ENCODE measurements around the gene C15orf62. TPM values are rescaled to one million over a fixed set of nuclear protein-coding genes. Genes with fewer than 3 reads are reported as not detected.

C15orf62 gene
- polyA plus RNA-seq, 1 of the 3 experiments (the other 2 are of a cell fraction), result not detected

DNA sequence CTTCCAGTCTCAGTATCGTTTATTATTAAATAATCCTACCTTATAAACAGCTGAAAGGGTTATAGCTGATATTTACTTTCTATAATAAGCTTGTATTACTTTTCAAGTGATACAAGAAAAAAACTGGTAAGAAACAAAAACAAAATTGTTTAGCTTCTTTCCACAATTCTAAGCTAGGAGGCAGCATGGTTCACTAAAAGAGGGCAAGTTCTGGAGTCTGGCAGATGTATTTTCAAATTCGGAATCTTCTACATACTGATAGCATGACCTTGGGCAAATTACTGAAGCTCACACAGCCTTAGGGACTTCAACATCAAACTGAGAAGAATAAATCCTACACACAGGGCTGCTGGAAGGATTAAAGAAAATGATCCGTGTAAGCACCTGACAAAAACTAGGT lies 15.4 kb downstream of the C15orf62 start:
- TF ChIP-seq MXI1 (IDR thresholded peaks at IDR 0.05; ENCODE audit: low read depth, low read length), result no peak
- no peak for TF ChIP-seq RCOR1 (IDR thresholded peaks at IDR 0.05; ENCODE audit: low read length)
- TF ChIP-seq FOXJ3 (CRISPR knock-in tag; IDR thresholded peaks at IDR 0.05), result no peak
- Histone ChIP-seq H3K27me3 (ENCODE audit: insufficient read depth) (no peaks in the 10 kb centered on the region), H4K20me1 (ENCODE audit: insufficient read depth) (peaks cover 23% of the 10 kb centered on the region), H3K27ac (ENCODE audit: low read depth in 2 of 2, low read length in 1 of 2) (no peak overlapping the region), H3K79me2 (ENCODE audit: insufficient read depth) (peaks cover 46% of the 10 kb centered on the region), H2AFZ (ENCODE audit: low read depth) (no peak overlapping the region), H3F3A (replicated peaks; ENCODE audit: insufficient read depth) (no peaks in the 10 kb centered on the region), H3K36me3 (replicated peaks in 1 of 2; ENCODE audit: control insufficient read depth in 1 of 2, insufficient read depth in 2 of 2, low read length in 1 of 2) (no peaks in the 10 kb centered on the region), H3K4me2 (no peak overlapping the region), H3K4me1 (ENCODE audit: control insufficient read depth in 1 of 2, insufficient read depth in 2 of 2, low read depth in 1 of 2, low read length in 1 of 2) (peaks cover 2 to 12% of the 10 kb centered on the region in 2 experiments; a peak in 3 of 4 replicates), H3K4me3 (ENCODE audit: low read depth in 2 of 2, low read length in 1 of 2) (no peak overlapping the region), H3K9me3 (no peaks in the 10 kb centered on the region), H3K9me2 (no peaks in the 10 kb centered on the region), H3K9ac (no peak overlapping the region)
- CTCF ChIA-PET, result interaction anchor here (1.1 to 31.8 kb wide), 8 partner anchors 17 to 448 kb away, joined by 3 to 555 read pairs (median 6); partner anchors contain the start of genes C15orf62, GCHFR, RMDN3 and VPS18
- POLR2A ChIA-PET, result no interaction called here
- DNase-seq, result no peak
- 83% methylated on average over 3 of the region's 3 CpGs for WGBS (ENCODE audit: low lambda C conversion rate)

DNA sequence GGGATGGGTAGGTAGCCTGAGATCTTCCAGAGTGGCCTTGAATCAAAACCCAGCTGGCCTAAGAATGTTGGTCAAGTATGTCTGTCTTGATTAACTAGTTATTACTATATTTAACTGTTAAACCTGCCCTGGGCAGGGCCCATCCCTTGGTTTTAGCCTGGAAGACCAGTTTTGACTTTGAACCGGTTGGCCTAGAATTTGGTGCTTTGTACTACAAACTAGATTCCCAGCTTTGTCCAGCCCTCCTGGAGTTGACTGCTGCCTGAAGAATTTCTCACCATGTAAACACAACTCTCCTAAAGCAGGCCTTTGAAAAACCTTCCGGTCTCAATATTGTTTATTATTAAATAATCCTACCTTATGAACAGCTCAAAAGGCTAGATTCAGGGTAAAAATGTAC lies 16.0 kb downstream of the C15orf62 start:
- Histone ChIP-seq H3K36me3 (replicated peaks in 1 of 2; ENCODE audit: control insufficient read depth in 1 of 2, insufficient read depth in 2 of 2, low read length in 1 of 2) (no peaks in the 10 kb centered on the region), H3K79me2 (ENCODE audit: insufficient read depth) (peaks cover 46% of the 10 kb centered on the region)
- CTCF ChIA-PET, result interaction anchor here (1.1 to 31.8 kb wide), 10 partner anchors 18 to 448 kb away, joined by 3 to 555 read pairs (median 6); partner anchors contain the start of genes C15orf62, GCHFR, RMDN3 and VPS18

DNA sequence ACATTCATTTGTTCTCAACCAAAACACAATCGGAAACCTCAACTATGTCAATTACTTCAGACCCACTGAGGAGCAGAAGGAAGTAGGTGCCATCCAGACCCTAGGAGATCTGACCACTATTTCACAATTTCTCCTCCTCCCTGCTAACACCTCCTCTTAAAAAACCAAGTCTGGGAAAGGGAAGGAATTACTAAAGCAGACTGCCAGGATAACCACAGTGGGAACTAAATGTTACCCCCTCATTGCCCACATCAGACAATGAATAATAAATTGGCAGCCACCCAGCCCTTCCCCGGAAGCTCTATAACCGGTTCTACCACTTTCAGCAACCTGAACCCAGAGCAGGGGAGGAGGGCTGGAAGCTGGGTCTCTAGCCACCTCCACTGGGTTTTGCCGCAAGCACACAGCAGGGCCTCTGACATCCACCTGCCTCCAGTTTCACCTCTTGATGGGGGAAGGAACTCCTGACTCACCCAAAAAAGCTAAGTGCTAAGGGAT lies 17.6 kb downstream of the C15orf62 start:
- peaks cover 0 to 3% of the 10 kb centered on the region in 2 experiments for H3K36me3 ChIP-seq (replicated peaks in 1 of 2; ENCODE audit: control insufficient read depth in 1 of 2, insufficient read depth in 2 of 2, low read length in 1 of 2)
- peak overlapping the region in 1 of 2 experiments; percentile 61; a peak in 2 of 4 replicates for H3K27ac ChIP-seq (ENCODE audit: low read depth in 2 of 2, low read length in 1 of 2)
- H3K4me3 ChIP-seq (ENCODE audit: low read depth in 2 of 2, low read length in 1 of 2), result no peak overlapping the region
- peaks cover 4% of the 10 kb centered on the region for H3F3A ChIP-seq (replicated peaks; ENCODE audit: insufficient read depth)
- ChIA-PET POLR2A (no interaction called here), CTCF (interaction anchor here (0.8 to 31.8 kb wide), 5 partner anchors 16 to 104 kb away, joined by 3 to 555 read pairs (median 5); partner anchors contain the start of gene RMDN3)
- no peaks in the 10 kb centered on the region for H3K27me3 ChIP-seq (ENCODE audit: insufficient read depth)
- 42% methylated on average over 4 of the region's 4 CpGs for WGBS (ENCODE audit: low lambda C conversion rate)
- no peak overlapping the region for H3K9ac ChIP-seq
- TF ChIP-seq TAF1 (IDR thresholded peaks at IDR 0.05; ENCODE audit: borderline replicate concordance, low read depth, low read length) (no peak), TEAD4 (IDR thresholded peaks at IDR 0.05; ENCODE audit: borderline replicate concordance, insufficient read depth) (no peak), GATA2 (CRISPR knock-in tag; IDR thresholded peaks at IDR 0.05) (no peak), TCF12 (IDR thresholded peaks at IDR 0.05) (0 out of 2 replicates have a peak, but pooled peaks have one; percentile 14), GABPA (IDR thresholded peaks at IDR 0.05; ENCODE audit: low read depth) (no peak), FOXJ3 (CRISPR knock-in tag; IDR thresholded peaks at IDR 0.05) (no peak), NFIC (IDR thresholded peaks at IDR 0.05; ENCODE audit: borderline replicate concordance) (peak; percentile 71; the same call in 1 of the 2 replicates), FOSL2 (IDR thresholded peaks at IDR 0.05; ENCODE audit: borderline replicate concordance, low read depth) (0 out of 2 replicates have a peak, but pooled peaks have one; percentile 15), RCOR1 (IDR thresholded peaks at IDR 0.05; ENCODE audit: low read length) (no peak)
- TF ChIP-seq, protein P1, sequence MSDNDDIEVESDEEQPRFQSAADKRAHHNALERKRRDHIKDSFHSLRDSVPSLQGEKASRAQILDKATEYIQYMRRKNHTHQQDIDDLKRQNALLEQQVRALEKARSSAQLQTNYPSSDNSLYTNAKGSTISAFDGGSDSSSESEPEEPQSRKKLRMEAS (IDR thresholded peaks at IDR 0.05; ENCODE audit: low read depth), result 0 out of 2 replicates have a peak, but pooled peaks have one; percentile 26
- H3K9me2 ChIP-seq, result no peaks in the 10 kb centered on the region
- H3K4me2 ChIP-seq, result peak overlapping the region; percentile 54
- DNase-seq, result no peak
- peaks cover 21% of the 10 kb centered on the region for H4K20me1 ChIP-seq (ENCODE audit: insufficient read depth)
- H3K79me2 ChIP-seq (ENCODE audit: insufficient read depth), result peaks cover 58% of the 10 kb centered on the region
- peaks cover 2 to 12% of the 10 kb centered on the region in 2 experiments; a peak in 3 of 4 replicates for H3K4me1 ChIP-seq (ENCODE audit: control insufficient read depth in 1 of 2, insufficient read depth in 2 of 2, low read depth in 1 of 2, low read length in 1 of 2)
- no peak overlapping the region for H2AFZ ChIP-seq (ENCODE audit: low read depth)
- no peaks in the 10 kb centered on the region for H3K9me3 ChIP-seq

More for the DNA sequence above, 16.0 kb downstream of the C15orf62 start:
- POLR2A ChIA-PET, result no interaction called here
- Histone ChIP-seq H3K4me2 (no peak overlapping the region), H4K20me1 (ENCODE audit: insufficient read depth) (peaks cover 23% of the 10 kb centered on the region), H3K4me3 (ENCODE audit: low read depth in 2 of 2, low read length in 1 of 2) (no peak overlapping the region), H2AFZ (ENCODE audit: low read depth) (no peak overlapping the region), H3K27me3 (ENCODE audit: insufficient read depth) (no peaks in the 10 kb centered on the region), H3K9me3 (no peaks in the 10 kb centered on the region), H3F3A (replicated peaks; ENCODE audit: insufficient read depth) (peaks cover 3% of the 10 kb centered on the region), H3K4me1 (ENCODE audit: control insufficient read depth in 1 of 2, insufficient read depth in 2 of 2, low read depth in 1 of 2, low read length in 1 of 2) (peaks cover 2 to 12% of the 10 kb centered on the region in 2 experiments; a peak in 3 of 4 replicates), H3K9ac (no peak overlapping the region), H3K9me2 (no peaks in the 10 kb centered on the region), H3K27ac (ENCODE audit: low read depth in 2 of 2, low read length in 1 of 2) (no peak overlapping the region)
- 79% methylated on average over 2 of the region's 2 CpGs for WGBS (ENCODE audit: low lambda C conversion rate)
- TF ChIP-seq SMC3 (IDR thresholded peaks at IDR 0.05; ENCODE audit: low read depth, low read length), result no peak
- no peak for TF ChIP-seq RXRA (IDR thresholded peaks at IDR 0.05; ENCODE audit: borderline replicate concordance, low read depth)
- no peak for DNase-seq

Measured in SK-N-SH (cell line).